ENCODE results near the gene DDX4. TPM values are rescaled to one million over a fixed set of nuclear protein-coding genes. Genes with fewer than 3 reads are reported as not detected.

The DDX4 gene
- total and polyA plus RNA-seq, 9 of the 15 experiments (the other 6 are each of a cell fraction or from before 2014, with no cell fraction given): not detected

DNA sequence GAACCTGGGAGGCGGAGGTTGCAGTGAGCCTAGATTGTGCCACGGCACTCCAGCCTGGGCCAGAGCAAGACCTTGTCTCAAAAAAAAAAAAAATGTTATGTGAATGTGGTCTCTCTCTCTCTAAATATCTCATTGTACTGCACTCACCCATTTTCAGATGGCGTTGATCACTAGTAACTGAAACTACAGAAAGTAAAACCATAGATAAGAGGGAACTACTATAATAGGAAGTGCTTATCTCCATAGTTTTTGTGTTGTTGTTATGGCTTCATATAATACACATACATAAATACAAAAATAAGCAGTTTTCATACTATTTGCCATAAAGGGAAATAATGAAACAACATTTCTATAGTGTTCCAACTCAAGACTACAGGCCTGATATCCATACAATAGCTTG, 122.4 kb downstream of the DDX4 start (continued):
- TF ChIP-seq NFRKB (IDR thresholded peaks at IDR 0.05; ENCODE audit: low read depth): no peak
- TF ChIP-seq, protein P1, sequence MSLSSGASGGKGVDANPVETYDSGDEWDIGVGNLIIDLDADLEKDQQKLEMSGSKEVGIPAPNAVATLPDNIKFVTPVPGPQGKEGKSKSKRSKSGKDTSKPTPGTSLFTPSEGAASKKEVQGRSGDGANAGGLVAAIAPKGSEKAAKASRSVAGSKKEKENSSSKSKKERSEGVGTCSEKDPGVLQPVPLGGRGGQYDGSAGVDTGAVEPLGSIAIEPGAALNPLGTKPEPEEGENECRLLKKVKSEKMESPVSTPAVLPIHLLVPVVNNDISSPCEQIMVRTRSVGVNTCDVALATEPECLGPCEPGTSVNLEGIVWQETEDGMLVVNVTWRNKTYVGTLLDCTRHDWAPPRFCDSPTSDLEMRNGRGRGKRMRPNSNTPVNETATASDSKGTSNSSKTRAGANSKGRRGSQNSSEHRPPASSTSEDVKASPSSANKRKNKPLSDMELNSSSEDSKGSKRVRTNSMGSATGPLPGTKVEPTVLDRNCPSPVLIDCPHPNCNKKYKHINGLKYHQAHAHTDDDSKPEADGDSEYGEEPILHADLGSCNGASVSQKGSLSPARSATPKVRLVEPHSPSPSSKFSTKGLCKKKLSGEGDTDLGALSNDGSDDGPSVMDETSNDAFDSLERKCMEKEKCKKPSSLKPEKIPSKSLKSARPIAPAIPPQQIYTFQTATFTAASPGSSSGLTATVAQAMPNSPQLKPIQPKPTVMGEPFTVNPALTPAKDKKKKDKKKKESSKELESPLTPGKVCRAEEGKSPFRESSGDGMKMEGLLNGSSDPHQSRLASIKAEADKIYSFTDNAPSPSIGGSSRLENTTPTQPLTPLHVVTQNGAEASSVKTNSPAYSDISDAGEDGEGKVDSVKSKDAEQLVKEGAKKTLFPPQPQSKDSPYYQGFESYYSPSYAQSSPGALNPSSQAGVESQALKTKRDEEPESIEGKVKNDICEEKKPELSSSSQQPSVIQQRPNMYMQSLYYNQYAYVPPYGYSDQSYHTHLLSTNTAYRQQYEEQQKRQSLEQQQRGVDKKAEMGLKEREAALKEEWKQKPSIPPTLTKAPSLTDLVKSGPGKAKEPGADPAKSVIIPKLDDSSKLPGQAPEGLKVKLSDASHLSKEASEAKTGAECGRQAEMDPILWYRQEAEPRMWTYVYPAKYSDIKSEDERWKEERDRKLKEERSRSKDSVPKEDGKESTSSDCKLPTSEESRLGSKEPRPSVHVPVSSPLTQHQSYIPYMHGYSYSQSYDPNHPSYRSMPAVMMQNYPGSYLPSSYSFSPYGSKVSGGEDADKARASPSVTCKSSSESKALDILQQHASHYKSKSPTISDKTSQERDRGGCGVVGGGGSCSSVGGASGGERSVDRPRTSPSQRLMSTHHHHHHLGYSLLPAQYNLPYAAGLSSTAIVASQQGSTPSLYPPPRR (CRISPR knock-in tag; IDR thresholded peaks at IDR 0.05; ENCODE audit: borderline replicate concordance): no peak

DNA sequence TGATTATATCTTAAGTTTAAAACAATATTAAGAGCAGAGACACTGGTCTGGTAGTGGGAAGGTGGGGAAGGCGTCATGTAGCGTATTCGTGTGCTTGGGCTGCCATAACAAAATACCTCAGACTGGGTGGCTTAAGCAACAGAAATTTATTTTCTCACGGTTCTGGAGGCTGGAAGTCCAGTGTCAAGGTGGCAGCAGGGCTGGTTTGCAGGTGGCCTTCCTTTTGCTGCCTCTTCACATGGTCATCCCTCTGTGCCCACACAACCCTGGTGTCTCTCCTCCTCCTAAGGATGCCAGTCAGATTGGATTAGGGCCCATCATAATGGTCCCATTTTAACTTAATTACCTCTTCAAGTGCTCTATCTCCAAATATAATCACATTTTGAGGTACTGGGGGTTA, 122.8 kb downstream of the DDX4 start:
- Histone ChIP-seq H2AFZ (ENCODE audit: low read depth, low read length) (no peak overlapping the region), H3K4me3 (no peak overlapping the region), H3K36me3 (ENCODE audit: control insufficient read depth, insufficient read depth, low read length) (no peaks in the 10 kb centered on the region), H4K20me1 (replicated peaks; ENCODE audit: control insufficient read depth, insufficient read depth, low read length) (0 out of 2 replicates have a peak, but pooled peaks cover 3% of the 10 kb centered on the region), H3K9ac (ENCODE audit: insufficient read depth in 1 of 2, low read depth in 2 of 2, low read length in 2 of 2) (no peak overlapping the region), H3K9me1 (ENCODE audit: control insufficient read depth, insufficient read depth, low read length) (no peaks in the 10 kb centered on the region), H3K27ac (ENCODE audit: extremely low read depth, low read depth, low read length) (no peak overlapping the region), H3K4me1 (replicated peaks in 1 of 2; ENCODE audit: control insufficient read depth in 2 of 2, insufficient read depth in 2 of 2, low read length in 2 of 2) (no peaks in the 10 kb centered on the region; a peak in 1 of 5 replicates), H3K4me2 (ENCODE audit: insufficient read depth, low read length) (no peak overlapping the region), H3K79me2 (ENCODE audit: control insufficient read depth, insufficient read depth, low read length) (no peaks in the 10 kb centered on the region), H3K27me3 (ENCODE audit: control insufficient read depth in 2 of 2, insufficient read depth in 2 of 2, low read length in 2 of 2) (peaks cover 2 to 10% of the 10 kb centered on the region in 2 experiments; a peak in 2 of 5 replicates), H3K9me3 (replicated peaks; ENCODE audit: control insufficient read depth, insufficient read depth, low read depth, low read length) (peaks cover 2% of the 10 kb centered on the region)
- ChIA-PET POLR2A (no interaction called here), CTCF (ENCODE audit: low intra/inter-chr PET ratio) (no interaction called here)
- WGBS (ENCODE audit: insufficient coverage, low coverage, missing lambda C conversion rate): 4% methylated on average over 4 of the region's 4 CpGs
- intact Hi-C loops (cut with micrococcal nuclease) (no loop called here), in situ Hi-C loops (cut with MboI) (no loop called here)
- TF ChIP-seq TARDBP (IDR thresholded peaks at IDR 0.05) (no peak), ZNF57 (CRISPR knock-in tag; IDR thresholded peaks at IDR 0.05) (no peak), LEF1 (IDR thresholded peaks at IDR 0.05) (no peak), SP2 (IDR thresholded peaks at IDR 0.05; ENCODE audit: extremely low read depth, low read depth, low read length, poor library complexity, severe bottlenecking) (no peak), ZFX (CRISPR knock-in tag; IDR thresholded peaks at IDR 0.05) (no peak), ZNF699 (CRISPR knock-in tag; IDR thresholded peaks at IDR 0.05; ENCODE audit: insufficient replicate concordance) (no peak)
- FAIRE-seq (no peak), ATAC-seq (no peak), DNase-seq (ENCODE audit: extremely low read depth in 1 of 4, low spot score in 3 of 4) (no peak)
- BruUV-seq (replicated peaks): no TSS peak
